Measurements from ENCODE around the gene TMEM164.

Gene TMEM164

DNA sequence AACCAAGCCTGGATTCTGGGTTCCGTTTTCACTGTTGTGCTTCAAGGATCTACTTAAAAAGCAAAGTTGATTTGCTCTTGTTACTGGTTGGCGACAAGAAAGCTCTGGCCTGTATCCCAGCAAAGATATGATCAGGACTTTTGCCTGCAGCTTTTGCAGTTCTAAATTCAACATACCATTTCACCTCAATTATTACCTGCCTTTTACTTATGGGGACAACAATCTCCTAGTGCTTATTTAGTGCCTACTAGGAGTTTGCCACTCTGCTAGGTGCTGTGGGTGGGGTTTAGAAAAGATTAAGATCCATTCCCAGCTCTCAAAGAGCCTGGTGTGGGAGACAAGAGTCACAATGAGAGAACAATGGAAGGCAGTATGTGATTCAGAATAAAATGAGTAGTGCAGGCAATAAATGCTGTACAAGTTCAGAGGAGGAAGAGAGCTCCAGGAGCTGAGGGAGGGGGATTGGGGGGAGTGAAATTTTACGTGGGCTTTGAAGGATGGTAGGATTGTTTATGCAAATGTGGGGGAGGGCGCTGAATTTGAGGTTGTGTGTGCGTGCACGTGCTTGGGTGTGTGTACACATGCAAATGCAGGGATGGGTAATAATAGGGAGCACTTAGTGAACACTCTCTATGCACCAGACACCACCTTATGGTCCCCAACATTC, 5.0 kb upstream of the TMEM164 start:
- no peak for TF ChIP-seq TAF1 (IDR thresholded peaks at IDR 0.05; ENCODE audit: borderline replicate concordance, insufficient read depth, low read length)
- TF ChIP-seq, protein P1, sequence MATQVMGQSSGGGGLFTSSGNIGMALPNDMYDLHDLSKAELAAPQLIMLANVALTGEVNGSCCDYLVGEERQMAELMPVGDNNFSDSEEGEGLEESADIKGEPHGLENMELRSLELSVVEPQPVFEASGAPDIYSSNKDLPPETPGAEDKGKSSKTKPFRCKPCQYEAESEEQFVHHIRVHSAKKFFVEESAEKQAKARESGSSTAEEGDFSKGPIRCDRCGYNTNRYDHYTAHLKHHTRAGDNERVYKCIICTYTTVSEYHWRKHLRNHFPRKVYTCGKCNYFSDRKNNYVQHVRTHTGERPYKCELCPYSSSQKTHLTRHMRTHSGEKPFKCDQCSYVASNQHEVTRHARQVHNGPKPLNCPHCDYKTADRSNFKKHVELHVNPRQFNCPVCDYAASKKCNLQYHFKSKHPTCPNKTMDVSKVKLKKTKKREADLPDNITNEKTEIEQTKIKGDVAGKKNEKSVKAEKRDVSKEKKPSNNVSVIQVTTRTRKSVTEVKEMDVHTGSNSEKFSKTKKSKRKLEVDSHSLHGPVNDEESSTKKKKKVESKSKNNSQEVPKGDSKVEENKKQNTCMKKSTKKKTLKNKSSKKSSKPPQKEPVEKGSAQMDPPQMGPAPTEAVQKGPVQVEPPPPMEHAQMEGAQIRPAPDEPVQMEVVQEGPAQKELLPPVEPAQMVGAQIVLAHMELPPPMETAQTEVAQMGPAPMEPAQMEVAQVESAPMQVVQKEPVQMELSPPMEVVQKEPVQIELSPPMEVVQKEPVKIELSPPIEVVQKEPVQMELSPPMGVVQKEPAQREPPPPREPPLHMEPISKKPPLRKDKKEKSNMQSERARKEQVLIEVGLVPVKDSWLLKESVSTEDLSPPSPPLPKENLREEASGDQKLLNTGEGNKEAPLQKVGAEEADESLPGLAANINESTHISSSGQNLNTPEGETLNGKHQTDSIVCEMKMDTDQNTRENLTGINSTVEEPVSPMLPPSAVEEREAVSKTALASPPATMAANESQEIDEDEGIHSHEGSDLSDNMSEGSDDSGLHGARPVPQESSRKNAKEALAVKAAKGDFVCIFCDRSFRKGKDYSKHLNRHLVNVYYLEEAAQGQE (IDR thresholded peaks at IDR 0.05; ENCODE audit: insufficient read depth in 1 of 2, low read depth in 2 of 2, low read length in 2 of 2), result no peak
- no peak for TF ChIP-seq POLR2AphosphoS5 (IDR thresholded peaks at IDR 0.05; ENCODE audit: low read depth, low read length)
- TF ChIP-seq SIN3A (IDR thresholded peaks at IDR 0.05; ENCODE audit: borderline replicate concordance, insufficient read depth, low read length), result no peak
- TF ChIP-seq FOXP2 (optimal IDR thresholded peaks at IDR 0.05; ENCODE audit: borderline replicate concordance, extremely low read depth, extremely low read length, insufficient read depth), result no peak

GRCh38 chrX:110000000-110000399, 2.9 kb upstream of the TMEM164 start:
- TF ChIP-seq SIN3A (IDR thresholded peaks at IDR 0.05; ENCODE audit: borderline replicate concordance, insufficient read depth, low read length) (no peak), FOXP2 (optimal IDR thresholded peaks at IDR 0.05; ENCODE audit: borderline replicate concordance, extremely low read depth, extremely low read length, insufficient read depth) (no peak), TAF1 (IDR thresholded peaks at IDR 0.05; ENCODE audit: borderline replicate concordance, insufficient read depth, low read length) (no peak), POLR2AphosphoS5 (IDR thresholded peaks at IDR 0.05; ENCODE audit: low read depth, low read length) (no peak)
- TF ChIP-seq, protein P1 (IDR thresholded peaks at IDR 0.05; ENCODE audit: insufficient read depth in 1 of 2, low read depth in 2 of 2, low read length in 2 of 2), result no peak

DNA sequence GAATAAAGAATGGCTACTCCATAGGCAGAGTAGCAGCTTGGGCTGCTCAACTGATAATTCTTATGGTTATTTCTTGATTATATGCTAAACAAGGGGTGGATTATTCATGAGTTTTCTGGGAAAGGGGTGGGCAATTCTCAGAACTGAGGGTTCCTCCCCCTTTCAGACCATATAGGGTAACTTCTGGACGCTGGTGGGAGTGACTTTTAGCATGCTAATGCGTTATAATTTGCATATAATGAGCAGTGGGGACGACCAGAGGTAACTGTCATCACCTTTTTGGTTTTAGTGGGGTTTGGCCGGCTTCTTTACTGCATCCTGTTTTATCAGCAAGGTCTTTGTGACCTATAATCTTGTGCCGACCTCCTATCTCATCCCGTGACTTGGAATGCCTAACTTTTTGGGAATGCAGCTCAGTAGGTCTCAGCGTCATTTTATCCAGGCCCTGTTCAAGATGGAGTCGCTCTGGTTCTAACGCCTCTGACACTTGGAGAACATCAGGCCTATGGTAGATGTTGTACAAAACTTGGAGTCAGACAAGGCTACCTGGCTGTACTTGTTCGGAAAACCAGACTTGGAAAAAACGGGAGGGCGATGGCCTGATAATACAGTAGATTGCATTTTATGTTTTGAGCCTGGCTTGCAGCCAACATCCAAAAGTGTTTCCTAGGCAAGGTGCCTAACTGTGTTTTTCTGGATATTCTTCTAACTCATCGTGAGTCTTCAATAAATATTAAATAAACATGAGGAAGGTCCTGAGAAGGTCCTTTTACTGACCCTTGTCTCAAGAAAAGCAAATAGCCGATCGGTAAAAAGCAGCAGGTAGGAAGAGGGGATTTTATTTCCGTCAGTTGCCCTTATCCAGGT, 1.8 kb upstream of the TMEM164 start:
- TF ChIP-seq TAF1 (IDR thresholded peaks at IDR 0.05; ENCODE audit: borderline replicate concordance, insufficient read depth, low read length) (no peak), FOXP2 (optimal IDR thresholded peaks at IDR 0.05; ENCODE audit: borderline replicate concordance, extremely low read depth, extremely low read length, insufficient read depth) (no peak), POLR2AphosphoS5 (IDR thresholded peaks at IDR 0.05; ENCODE audit: low read depth, low read length) (no peak), SIN3A (IDR thresholded peaks at IDR 0.05; ENCODE audit: borderline replicate concordance, insufficient read depth, low read length) (no peak)
- TF ChIP-seq, protein P1 (IDR thresholded peaks at IDR 0.05; ENCODE audit: insufficient read depth in 1 of 2, low read depth in 2 of 2, low read length in 2 of 2), result no peak

- no peak for TF ChIP-seq SIN3A (IDR thresholded peaks at IDR 0.05; ENCODE audit: borderline replicate concordance, insufficient read depth, low read length)
- no peak for TF ChIP-seq TAF1 (IDR thresholded peaks at IDR 0.05; ENCODE audit: borderline replicate concordance, insufficient read depth, low read length)
- TF ChIP-seq POLR2AphosphoS5 (IDR thresholded peaks at IDR 0.05; ENCODE audit: low read depth, low read length), result no peak
- TF ChIP-seq FOXP2 (optimal IDR thresholded peaks at IDR 0.05; ENCODE audit: borderline replicate concordance, extremely low read depth, extremely low read length, insufficient read depth), result no peak
- TF ChIP-seq, protein P1 (IDR thresholded peaks at IDR 0.05; ENCODE audit: insufficient read depth in 1 of 2, low read depth in 2 of 2, low read length in 2 of 2), result no peak
Measured at GRCh38 chrX:110001740-110002299, 1.1 kb upstream of the TMEM164 start.

Data from PFSK-1 (cell line).